ENCODE data around the gene DAPK3.

Gene DAPK3

GRCh38 chr19:3990815-3991117 lies 19.9 kb upstream of the DAPK3 start:
- no peak overlapping the region for H3K4me3 ChIP-seq (ENCODE audit: low read length)
- DNase-seq (ENCODE audit: low read depth): no peak
- TF ChIP-seq CTCF (IDR thresholded peaks at IDR 0.05; ENCODE audit: insufficient read depth, low read depth, low read length, missing control alignments): no peak

DNA sequence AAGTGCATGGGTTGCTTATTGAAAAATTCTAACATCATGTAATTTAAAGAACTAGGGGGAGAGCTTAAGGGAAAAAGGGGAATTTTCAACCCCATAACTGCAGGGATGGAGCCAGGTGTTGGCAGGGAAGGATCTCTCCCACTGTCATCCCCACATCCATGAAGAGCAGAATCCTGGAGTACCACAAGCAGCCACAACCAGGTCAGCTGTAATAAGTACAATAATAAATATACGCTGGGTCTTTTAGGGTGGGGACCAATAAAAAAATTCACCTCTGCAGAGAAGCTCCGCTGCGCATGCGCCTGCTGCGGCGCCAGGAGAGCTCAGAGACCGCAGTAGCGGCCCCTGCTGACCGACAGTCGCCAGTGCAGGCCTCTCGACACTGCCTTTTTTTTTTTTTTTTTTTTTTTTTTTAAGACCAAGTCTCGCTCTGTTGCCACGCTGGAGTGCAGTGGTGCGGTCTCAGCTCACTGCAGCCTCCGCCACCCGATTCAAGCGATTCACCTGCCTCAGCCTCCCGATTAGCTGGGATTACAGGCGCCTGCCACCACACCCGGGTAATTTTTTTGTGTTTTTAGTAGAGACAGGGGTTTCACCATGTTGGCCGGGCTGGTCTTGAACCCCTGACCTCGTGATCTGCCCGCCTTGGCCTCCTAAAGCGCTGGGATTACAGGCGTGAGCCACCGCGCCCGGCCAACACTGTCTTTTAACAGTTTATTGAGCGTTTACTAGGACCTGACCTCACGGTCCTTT lies 16.9 kb upstream of the DAPK3 start:
- TF ChIP-seq CTCF (IDR thresholded peaks at IDR 0.05; ENCODE audit: insufficient read depth, low read depth, low read length, missing control alignments): peak; percentile 89
- peak; percentile 76 for DNase-seq (ENCODE audit: low read depth)

DNA sequence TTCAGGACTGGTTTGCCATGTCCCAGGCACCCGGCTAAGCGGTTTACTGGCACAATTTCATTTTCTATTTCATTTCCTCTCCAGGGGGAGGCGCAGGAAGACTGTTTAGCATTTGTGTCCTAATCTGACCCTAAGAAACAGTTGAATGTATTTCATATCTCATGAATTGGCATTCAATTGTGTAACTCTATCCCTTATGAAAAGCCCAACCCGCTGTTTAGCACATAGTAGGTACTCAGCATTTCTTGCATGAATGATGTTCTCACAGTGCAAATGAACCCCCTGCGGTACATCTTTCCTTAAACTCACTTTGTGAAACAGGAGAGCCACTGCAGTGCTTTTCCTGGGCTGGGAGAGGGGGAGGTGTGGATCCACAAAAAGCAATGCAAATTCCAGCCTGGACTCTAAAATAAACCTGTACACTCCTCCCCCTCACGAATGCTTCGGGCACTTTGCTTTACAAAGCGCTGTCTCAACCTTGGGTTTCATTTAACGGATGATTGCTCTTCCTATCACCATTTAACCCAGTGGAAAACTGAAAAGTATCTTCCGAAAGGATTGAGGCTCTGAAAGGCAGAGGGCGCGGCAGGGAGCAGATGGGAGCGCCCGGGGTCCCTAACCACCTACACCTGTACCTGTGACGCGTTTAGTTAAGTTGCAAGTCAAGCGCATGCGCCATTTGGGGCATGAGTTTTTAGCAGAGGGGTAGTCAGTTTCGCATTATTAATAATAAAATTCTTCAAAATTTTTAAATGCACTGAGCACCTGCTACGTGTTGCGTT lies 15.6 kb upstream of the DAPK3 start:
- DNase-seq (ENCODE audit: low read depth): peak; percentile 85

More for the DNA sequence above, 16.9 kb upstream of the DAPK3 start:
- H3K4me3 ChIP-seq (ENCODE audit: low read length): peak overlapping the region; percentile 95

GRCh38 chr19:3985643-3986259 lies 14.9 kb upstream of the DAPK3 start:
- DNase-seq (ENCODE audit: low read depth): no peak

More for the DNA sequence above, 15.6 kb upstream of the DAPK3 start:
- H3K4me3 ChIP-seq (ENCODE audit: low read length): peak overlapping the region; percentile 95
- peak; percentile 65 for TF ChIP-seq CTCF (IDR thresholded peaks at IDR 0.05; ENCODE audit: insufficient read depth, low read depth, low read length, missing control alignments)

DNA sequence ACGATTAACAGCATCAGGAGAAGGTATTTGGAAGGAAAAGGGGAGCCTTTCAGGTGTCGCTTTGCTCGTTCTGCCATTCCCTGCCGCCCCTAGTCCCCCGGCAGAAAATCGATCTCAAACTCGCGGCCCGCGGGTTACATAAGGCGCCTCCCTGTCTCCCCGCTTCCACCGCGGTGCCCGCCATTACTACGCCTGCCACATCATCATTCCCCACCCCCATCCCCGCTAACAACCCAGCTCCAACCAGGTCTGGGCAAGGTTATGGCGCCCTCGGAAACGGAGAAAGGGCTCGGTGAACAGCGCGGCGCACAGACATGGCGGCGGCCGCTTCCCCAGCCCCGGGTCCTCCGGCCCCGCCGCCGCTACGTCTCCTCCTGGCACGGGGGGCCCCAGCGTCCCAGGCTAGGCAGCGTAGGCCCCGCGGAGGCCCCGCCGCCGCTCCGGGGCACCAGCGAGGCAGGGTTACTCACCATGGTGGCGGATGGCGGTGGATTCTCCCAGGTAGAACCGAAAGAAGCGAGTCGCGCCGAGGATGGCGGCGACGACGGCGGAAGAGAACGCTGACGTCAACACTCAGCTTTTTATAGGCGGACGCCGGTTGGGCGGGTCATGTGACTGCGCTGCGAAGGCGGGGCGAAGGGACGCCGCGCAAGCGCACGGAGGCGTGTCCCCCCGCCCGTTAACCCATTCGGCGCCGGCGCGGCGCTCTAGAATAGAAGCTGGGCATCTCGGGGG lies 14.2 kb upstream of the DAPK3 start, which contains the start of gene EEF2:
TSS of gene EEF2 (minus strand) at position 556 of the 735 bp plus-strand sequence. CDS start at position 473, 83 bp downstream.
- peak within 1 kb of the TSS; percentile 95 for H3K4me3 ChIP-seq (ENCODE audit: low read length)
- peak; percentile 86 for DNase-seq (ENCODE audit: low read depth)
- TF ChIP-seq CTCF (IDR thresholded peaks at IDR 0.05; ENCODE audit: insufficient read depth, low read depth, low read length, missing control alignments): no peak

More at GRCh38 chr19:3985643-3986259, 14.9 kb upstream of the DAPK3 start:
- H3K4me3 ChIP-seq (ENCODE audit: low read length): peak overlapping the region; percentile 95
- no peak for TF ChIP-seq CTCF (IDR thresholded peaks at IDR 0.05; ENCODE audit: insufficient read depth, low read depth, low read length, missing control alignments)

GRCh38 chr19:3984584-3984907 lies 13.6 kb upstream of the DAPK3 start:
- TF ChIP-seq CTCF (IDR thresholded peaks at IDR 0.05; ENCODE audit: insufficient read depth, low read depth, low read length, missing control alignments): no peak
- DNase-seq (ENCODE audit: low read depth): no peak
- peak overlapping the region; percentile 95 for H3K4me3 ChIP-seq (ENCODE audit: low read length)
